ENCODE results near the gene HIF3A.

GRCh38 chr19:46384396-46384795 is 87.6 kb downstream of the HIF3A start:
- TF ChIP-seq CTCF (IDR thresholded peaks at IDR 0.05) (no peak), POLR2A (IDR thresholded peaks at IDR 0.05) (no peak)

All from thyroid gland (tissue), 4 donors.